HG03045 (cell line): ENCODE measurements around the gene OGA.

Experiments
- ATAC-seq: cut with Tn5 transposase; IDR thresholded peaks from one replicate; pipeline ENCODE4 v1.9.1; 2021; ENCODE audit warnings: mild to moderate bottlenecking, moderate library complexity; ENCODE audit not compliant: unreplicated experiment

OGA gene

GRCh38 chr10:101776161-101776817, 42.0 kb downstream of the OGA start:
- no peak for ATAC-seq

- ATAC-seq = no peak
These were observed 42.7 kb downstream of the OGA start, which contains the start of gene FGF8 for GRCh38 chr10:101775273-101776160. FGF8 (minus strand) TSS chr10:101776114; CDS start chr10:101775900, 214 bp downstream.

- ATAC-seq = no peak
These were observed 43.5 kb downstream of the OGA start for GRCh38 chr10:101774589-101775272.

GRCh38 chr10:101773923-101774588, 44.2 kb downstream of the OGA start:
- ATAC-seq = no peak

- ATAC-seq = no peak
These were observed 45.1 kb downstream of the OGA start for GRCh38 chr10:101772895-101773761.

GRCh38 chr10:101772017-101772894, 46.0 kb downstream of the OGA start:
- no peak for ATAC-seq

GRCh38 chr10:101771380-101771779, 46.9 kb downstream of the OGA start:
- no peak for ATAC-seq

GRCh38 chr10:101770331-101771215, 47.7 kb downstream of the OGA start:
- ATAC-seq = no peak

GRCh38 chr10:101769541-101770180, 48.6 kb downstream of the OGA start:
- ATAC-seq = no peak

- no peak for ATAC-seq
These were observed 49.5 kb downstream of the OGA start for GRCh38 chr10:101768791-101769170.

- ATAC-seq = no peak
These were observed 50.1 kb downstream of the OGA start for GRCh38 chr10:101767966-101768790.

- no peak for ATAC-seq
These were observed 50.7 kb downstream of the OGA start for GRCh38 chr10:101767600-101767945.

- no peak for ATAC-seq
These were observed 51.3 kb downstream of the OGA start for GRCh38 chr10:101766753-101767599.

- ATAC-seq = no peak
These were observed 51.9 kb downstream of the OGA start for GRCh38 chr10:101766306-101766705.

GRCh38 chr10:101763141-101763846, 55.0 kb downstream of the OGA start:
- no peak for ATAC-seq
